GM21619 (cell line): ENCODE results near the gene CDH5.

Experiments used
- ATAC-seq: cut with Tn5 transposase; IDR thresholded peaks from one replicate; pipeline ENCODE4 v1.9.1; 2021; ENCODE audit not compliant: unreplicated experiment

CDH5 gene

GRCh38 chr16:66416136-66416535 is 49.6 kb downstream of the CDH5 start:
- no peak for ATAC-seq

DNA sequence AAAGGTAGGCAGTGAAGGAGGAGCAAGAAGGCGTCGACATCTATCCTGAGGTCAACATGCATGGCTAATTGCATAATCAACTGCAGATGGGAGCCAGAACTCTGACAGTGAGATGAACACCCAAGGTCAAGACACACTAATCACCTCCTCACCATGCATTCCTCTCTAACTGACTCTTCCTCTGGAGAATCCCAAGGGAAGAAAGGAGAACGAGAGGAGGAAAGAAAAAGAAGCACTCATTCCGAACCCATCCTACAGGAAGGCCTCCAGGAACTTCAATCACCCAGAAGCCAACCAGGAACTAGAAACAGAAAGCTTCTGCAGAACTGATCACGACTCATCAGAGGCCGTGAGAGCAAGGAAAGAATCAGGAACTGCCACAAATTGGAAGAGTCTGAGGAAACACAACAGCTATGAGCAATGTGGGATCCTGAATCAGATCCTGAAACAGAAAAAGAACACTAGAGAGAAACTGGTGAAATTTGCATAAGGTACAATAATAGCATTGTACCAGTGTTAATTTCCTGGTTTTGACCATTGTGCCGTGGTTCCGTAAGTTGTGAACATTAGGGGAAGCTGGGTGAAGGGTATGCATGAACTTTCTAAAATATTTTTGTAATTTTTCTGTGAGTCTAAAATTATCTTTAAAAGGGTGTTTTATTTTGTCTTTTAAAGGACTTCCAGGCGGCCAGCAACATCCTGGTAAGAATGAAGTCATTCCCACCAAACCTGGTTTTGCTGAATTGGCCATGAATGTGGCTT is 50.6 kb downstream of the CDH5 start:
- ATAC-seq, result no peak

- ATAC-seq, result no peak
These were observed 51.9 kb downstream of the CDH5 start for GRCh38 chr16:66418165-66418962.

DNA sequence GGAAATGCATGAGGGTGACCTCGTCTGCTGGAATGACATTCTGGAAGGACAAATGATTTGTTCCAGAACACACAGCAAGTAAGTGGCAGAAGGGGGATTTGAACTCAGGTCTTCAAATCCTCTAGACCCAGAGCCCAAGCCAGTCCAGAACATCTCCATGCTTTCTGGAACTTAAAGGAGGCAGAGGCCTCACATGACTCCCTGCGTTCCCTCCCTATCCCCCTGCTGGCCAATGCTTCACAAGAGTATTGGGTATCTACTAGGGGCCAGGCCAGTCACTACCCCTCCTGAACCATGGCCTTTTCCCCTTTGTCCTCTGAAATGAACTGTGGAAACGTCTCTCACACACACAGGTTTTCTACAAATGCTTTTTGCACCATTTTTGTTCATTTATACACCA is 53.0 kb downstream of the CDH5 start:
- ATAC-seq, result no peak

DNA sequence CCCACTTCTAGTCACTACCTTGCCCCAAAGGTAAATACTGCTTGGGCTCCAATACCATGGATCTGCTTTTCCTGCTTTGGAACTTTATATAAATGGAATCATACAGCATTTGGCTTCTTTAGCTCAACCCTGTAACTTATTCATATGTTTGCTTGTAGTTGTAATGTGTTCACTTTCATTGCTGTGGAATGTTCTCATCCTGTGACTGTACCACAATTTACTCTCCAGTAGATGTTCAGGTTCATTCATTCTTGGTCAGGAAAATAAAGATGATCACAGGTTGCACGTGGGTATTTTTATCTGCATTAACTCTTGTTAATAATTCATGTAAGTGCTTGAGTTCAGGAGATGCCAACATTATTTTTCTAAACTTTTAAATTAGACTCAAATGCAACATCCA is 53.9 kb downstream of the CDH5 start:
- ATAC-seq, result no peak

GRCh38 chr16:66421891-66422290 is 55.4 kb downstream of the CDH5 start:
- no peak for ATAC-seq

DNA sequence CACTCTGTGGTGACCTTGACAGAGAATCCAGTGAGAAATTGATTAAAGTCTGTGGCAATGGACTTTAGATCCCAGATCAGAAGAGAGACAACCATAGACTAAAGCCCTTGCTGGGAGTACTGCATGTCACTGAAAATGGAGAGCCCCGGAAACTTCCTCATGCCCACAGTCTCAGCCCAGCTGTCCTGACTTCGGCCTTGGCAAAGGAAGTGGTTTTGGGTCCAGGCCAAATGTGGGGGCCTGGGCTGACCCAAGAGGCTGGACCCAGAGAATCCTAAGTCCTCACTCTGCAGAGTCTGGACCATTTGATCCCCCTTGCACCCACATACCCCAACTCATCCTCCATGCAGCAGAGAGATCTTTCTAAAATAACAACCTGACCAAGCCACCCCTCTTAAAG is 55.9 kb downstream of the CDH5 start:
- no peak for ATAC-seq

DNA sequence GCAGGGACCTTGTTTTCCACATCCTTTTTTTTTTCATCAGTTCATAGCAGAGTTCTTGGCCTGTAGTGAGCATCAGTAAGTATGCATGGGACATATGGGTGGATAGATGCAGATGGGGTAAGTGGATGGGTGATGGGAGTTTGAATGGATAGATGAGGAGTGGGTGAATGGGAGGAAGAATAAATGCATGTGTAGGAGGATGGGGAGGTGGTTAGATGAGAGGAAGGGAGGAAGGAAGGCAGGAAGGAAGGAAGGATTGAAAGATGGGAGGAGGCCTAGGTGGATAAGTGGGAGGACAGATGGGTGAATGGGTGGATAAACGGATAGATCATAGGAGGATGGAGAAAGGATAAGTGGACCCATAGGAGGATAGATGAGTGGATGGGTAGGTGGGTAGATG is 56.7 kb downstream of the CDH5 start:
- no peak for ATAC-seq

DNA sequence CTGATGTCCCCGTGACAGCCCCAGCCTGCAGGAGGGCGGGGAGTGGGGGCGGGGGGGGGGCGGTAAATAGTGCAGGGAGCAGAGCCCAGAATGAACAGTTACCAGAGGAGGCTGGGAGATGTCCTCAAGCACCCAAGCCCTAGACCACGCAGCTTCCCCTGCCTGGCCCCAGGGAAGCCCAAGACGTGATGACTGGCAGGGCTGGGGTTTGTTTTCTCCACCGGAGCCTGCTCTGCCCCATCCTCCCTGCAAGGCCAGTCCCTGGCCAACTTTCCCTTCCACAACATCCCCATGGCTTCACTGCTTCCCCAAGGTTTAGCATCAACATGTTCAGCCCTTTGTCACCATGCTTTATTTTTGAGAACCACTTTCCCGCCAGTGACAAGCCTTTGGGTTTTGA is 59.2 kb downstream of the CDH5 start:
- ATAC-seq, result no peak

GRCh38 chr16:66426112-66427035 is 59.9 kb downstream of the CDH5 start:
- no peak for ATAC-seq

DNA sequence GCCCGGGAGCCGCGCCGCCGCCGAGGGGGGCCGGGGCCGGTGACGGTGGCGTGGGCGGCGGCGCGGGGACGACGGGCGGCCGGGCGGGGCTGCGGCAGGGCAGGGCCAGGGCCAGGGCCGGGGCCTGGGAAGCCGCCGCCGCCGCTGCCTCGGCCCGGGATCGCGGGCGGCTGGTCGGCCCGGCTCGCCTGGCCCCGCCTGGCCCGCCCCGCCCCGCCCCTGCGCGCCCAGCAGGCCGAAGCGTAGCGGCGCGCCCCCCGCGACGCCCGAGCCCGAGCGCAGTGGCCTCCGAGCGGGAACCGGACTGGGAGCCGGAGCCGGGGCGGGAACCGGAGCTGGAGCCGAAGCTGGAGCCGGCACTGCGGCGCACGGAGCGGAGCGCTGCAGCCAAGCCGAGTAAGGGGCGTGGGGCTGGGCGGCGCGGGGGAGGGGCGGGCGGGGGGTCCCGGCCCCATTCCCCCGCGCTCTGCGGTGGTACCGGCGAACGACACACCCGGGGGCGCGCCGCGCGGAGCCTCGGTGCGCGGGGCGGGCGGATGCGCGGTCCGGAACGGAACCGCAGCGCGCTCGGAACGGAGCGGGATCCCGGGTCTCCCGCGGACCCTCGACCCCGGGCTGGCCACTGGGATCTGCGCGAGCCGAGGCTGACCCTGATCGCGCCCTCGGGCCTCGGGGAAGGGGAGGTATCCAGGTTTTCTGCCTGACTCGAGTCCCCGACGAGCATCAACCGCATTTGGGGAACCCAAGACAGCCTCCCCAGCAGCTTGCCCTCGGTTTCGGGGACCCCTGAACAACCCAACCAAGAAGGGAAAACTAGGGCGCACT is 60.8 kb downstream of the CDH5 start, which contains the start of gene BEAN1:
Gene BEAN1, plus strand, starts transcription at position 260 of the 825 bp plus-strand sequence. CDS start 10,382 bp downstream, outside the sequence.
- no peak for ATAC-seq

DNA sequence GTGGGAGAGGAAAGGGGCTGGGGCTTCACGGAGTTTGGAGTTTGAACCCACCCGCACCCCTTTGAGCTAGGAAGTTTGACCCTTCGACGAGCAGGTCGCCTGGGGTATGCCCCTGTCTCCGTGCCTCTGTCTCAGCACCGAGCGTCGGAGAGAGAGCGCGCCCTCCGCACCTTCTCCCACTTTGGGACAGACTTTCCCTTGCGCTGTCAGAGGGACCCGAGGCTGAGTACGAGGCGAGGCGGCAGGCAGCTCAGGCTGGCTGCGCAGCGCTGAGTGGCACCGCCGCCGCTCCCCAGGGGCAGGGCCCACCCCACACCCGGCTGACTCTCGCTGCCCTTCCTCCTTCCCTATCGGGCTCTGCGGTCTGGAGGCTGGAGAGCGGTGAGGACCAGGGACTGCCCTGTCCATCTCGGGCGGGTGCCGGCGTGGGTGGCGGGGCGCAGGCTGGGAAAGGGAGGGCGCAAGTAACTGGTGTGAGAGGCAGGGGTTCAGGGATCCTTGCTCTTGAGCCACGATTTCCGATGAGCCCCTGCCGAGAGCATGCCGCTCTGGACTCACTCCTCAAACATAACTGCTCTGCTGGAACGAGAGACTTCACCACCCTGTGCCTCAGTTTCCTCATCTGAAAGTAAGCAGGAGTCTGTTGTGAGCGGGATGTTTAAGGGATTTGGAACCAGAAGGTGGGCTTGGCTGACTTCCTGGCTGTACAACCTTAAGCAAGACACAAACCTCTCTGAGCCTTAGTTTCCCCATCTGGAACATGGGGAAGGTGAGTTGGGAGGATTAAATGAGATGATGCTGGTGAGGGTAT is 61.6 kb downstream of the CDH5 start:
- ATAC-seq, result no peak

DNA sequence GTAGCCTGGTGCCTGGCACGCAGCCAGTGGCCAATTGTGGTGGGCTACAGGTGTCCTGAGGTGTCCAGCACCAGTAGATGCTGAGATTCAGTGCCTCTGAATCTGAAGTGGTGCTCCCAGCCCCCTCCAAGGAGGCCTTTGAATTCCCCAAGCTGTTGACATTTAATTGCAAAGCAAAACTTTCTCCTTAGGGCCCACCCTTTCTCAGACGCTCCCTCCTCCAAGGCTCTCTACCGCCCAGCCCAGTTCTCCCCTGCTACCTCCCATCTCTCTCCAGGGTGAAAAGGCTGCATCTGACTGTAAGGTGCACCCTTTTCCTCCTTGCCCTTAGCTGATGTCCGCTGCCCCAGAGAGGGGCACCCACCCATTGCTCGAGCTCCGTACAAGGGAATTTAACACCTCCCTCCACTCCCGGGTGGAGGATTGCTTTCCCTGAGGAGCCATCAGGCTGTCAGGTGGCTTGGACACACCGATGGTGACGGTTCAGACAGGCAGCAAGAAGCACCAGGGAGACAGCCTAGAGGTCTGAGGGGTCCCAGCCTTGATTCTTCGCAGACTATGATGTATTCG is 62.3 kb downstream of the CDH5 start:
- ATAC-seq, result no peak

DNA sequence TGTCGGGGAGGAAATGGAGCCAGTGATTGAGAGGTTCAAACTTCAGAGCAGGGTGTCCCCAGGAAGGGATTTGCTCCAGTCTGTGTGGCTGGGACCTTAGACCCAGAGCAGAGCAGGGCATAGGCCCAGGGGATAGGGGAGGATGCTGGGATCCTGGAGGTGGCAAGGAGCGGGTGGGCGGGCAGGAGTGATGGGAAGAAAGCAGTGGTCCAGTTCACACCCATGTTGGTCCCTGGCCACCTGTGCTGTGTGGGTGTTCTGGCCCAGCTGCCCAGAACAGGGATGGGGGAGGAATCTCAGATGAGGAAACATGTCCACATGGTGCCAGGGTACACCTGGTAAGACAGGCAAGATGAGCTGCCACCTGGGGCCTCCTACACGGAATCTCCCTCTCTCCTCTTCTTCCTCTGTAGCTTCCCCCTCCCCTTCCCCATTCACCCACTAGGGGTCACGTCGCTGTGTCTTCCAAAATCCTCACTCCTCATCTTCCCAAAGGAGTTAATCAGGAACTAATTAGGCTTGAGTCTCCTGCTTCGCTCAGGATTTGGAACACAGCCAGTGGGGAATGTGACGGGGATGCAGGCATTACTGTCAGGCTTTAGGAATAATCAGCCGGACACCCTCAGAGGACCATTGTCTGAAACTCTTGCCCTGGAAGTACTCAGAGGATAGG is 62.9 kb downstream of the CDH5 start:
- no peak for ATAC-seq

GRCh38 chr16:66430214-66430613 is 63.7 kb downstream of the CDH5 start:
- no peak for ATAC-seq

DNA sequence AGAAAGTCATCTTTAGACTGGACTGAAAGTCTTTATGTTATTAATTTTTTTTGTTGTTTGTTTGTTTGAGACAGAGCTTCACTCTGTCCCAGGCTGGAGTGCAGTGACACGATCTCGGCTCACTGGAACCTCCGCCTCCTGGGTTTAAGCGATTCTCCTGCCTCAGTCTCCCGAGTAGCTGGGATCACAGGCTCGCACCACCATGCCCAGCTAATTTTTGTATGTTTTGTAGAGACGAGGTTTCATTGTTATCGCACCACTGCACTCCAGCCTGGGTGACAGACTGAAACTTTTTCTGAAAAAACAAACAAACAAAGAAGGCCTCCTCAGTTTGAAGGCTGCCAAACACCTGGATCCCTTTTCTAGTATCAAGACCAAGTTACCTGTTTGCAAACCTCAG is 65.3 kb downstream of the CDH5 start:
- ATAC-seq, result no peak

- ATAC-seq, result no peak
These were observed 65.9 kb downstream of the CDH5 start for GRCh38 chr16:66432429-66432828.

- ATAC-seq, result no peak
These were observed 68.3 kb downstream of the CDH5 start for GRCh38 chr16:66434619-66435430.
